ENCODE data around the gene CTSH.

Gene CTSH

DNA sequence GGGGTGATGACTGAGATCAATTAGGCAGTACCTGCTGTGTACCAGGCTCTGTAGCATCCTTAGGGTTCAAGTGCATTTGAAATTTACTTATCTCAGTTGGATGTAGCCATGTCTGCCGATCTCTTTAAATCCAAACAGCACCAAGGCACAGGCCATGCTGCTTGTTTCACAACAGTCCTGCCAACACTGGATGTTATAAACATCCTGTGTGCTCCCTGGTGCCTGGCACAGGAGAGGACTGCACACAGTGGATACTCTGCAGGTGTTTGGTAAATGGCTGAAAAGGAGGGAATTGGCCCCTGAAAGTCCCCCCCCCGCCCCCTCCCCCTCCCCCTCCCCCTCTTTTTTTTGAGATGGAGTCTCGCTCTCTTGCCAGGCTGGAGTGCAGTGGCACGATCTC lies 27.0 kb downstream of the CTSH start:
- peaks cover 20 to 24% of the 10 kb centered on the region in 2 donors for H3K36me3 ChIP-seq (ENCODE audit: control insufficient read depth in 2 of 2, insufficient read depth in 2 of 2, low read length in 2 of 2)
- H3K27ac ChIP-seq (ENCODE audit: low read length): no peak overlapping the region

DNA sequence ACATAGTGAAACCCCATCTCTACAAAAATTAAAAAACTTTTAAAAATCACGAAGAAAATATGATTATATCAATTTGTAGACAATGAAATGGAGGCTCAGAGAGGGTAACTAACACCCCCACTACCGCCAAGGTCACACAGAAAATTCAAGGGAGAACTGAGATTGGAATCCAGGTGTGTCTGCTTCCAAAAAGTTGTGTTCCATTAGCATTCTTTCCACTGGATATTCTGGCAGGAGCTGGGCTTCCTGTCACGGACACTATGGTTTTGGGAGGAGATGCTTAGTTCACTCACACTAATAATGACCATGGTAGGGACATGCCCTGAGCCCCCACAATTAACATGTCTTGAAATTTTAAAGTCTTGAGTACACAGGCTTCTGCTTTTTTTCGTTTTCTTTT lies 28.8 kb downstream of the CTSH start:
- Histone ChIP-seq H3K36me3 (ENCODE audit: control insufficient read depth in 2 of 2, insufficient read depth in 2 of 2, low read length in 2 of 2) (peaks cover 12 to 16% of the 10 kb centered on the region in 2 donors), H3K9ac (ENCODE audit: low read length in 2 of 2) (no peak overlapping the region), H3K9me3 (ENCODE audit: control insufficient read depth in 2 of 2, low read length in 2 of 2) (no peaks in the 10 kb centered on the region), H3K27ac (ENCODE audit: low read length) (peak overlapping the region; percentile 41), H3K27me3 (ENCODE audit: control insufficient read depth in 1 of 2, insufficient read depth in 2 of 2, low read length in 2 of 2) (no peaks in the 10 kb centered on the region), H3K4me1 (ENCODE audit: control insufficient read depth, insufficient read depth, low read length) (peaks cover 23% of the 10 kb centered on the region), H3K4me3 (ENCODE audit: low read length in 2 of 2) (no peak overlapping the region)

More for the DNA sequence above, 27.0 kb downstream of the CTSH start:
- Histone ChIP-seq H3K4me1 (ENCODE audit: control insufficient read depth, insufficient read depth, low read length) (peaks cover 23% of the 10 kb centered on the region), H3K9ac (ENCODE audit: low read length in 2 of 2) (no peak overlapping the region), H3K4me3 (ENCODE audit: low read length in 2 of 2) (no peak overlapping the region), H3K9me3 (ENCODE audit: control insufficient read depth in 2 of 2, low read length in 2 of 2) (no peaks in the 10 kb centered on the region), H3K27me3 (ENCODE audit: control insufficient read depth in 1 of 2, insufficient read depth in 2 of 2, low read length in 2 of 2) (no peaks in the 10 kb centered on the region)

DNA sequence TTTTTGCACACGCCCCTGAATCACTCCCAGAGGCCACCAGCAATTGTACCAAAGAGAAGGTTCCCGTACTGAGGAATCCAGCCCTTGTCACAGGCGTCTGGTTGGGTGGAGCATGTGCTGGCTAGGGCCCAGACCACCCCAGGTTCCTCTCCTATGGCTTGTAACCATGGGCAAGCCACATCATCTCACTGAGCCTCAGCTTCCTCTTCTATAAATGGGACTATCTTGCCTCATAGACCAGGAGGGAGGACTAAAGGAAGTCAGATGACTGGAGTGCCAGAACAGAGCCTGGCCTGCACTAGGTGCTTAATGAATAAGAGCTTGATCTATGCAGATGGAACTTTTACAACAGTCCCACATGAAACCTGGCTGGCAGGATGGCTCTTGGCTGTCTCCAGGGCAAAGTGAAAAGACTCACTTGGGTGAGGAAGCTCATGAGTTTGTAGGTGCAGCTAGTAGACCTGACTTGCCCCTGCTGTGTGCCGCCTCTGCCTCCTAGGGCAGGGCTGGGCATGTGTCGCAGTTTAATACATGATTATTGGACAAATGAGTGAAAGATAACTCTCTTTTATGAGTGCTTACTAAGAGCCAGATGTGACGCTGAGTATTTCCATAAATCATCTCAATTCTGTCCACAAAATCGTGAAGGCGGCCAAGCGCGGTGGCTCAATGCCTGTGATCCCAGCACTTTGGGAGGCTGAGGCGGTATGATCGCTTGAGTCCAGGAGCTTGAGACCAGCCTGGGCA lies 29.3 kb downstream of the CTSH start:
- H3K9ac ChIP-seq (ENCODE audit: low read length in 2 of 2): no peak overlapping the region
- H3K27ac ChIP-seq (ENCODE audit: low read length): peak overlapping the region; percentile 41
- H3K4me1 ChIP-seq (ENCODE audit: control insufficient read depth, insufficient read depth, low read length): peaks cover 23% of the 10 kb centered on the region
- H3K36me3 ChIP-seq (ENCODE audit: control insufficient read depth in 2 of 2, insufficient read depth in 2 of 2, low read length in 2 of 2): peaks cover 11 to 17% of the 10 kb centered on the region in 2 donors
- no peaks in the 10 kb centered on the region for H3K9me3 ChIP-seq (ENCODE audit: control insufficient read depth in 2 of 2, low read length in 2 of 2)
- no peak overlapping the region for H3K4me3 ChIP-seq (ENCODE audit: low read length in 2 of 2)
- no peaks in the 10 kb centered on the region for H3K27me3 ChIP-seq (ENCODE audit: control insufficient read depth in 1 of 2, insufficient read depth in 2 of 2, low read length in 2 of 2)

DNA sequence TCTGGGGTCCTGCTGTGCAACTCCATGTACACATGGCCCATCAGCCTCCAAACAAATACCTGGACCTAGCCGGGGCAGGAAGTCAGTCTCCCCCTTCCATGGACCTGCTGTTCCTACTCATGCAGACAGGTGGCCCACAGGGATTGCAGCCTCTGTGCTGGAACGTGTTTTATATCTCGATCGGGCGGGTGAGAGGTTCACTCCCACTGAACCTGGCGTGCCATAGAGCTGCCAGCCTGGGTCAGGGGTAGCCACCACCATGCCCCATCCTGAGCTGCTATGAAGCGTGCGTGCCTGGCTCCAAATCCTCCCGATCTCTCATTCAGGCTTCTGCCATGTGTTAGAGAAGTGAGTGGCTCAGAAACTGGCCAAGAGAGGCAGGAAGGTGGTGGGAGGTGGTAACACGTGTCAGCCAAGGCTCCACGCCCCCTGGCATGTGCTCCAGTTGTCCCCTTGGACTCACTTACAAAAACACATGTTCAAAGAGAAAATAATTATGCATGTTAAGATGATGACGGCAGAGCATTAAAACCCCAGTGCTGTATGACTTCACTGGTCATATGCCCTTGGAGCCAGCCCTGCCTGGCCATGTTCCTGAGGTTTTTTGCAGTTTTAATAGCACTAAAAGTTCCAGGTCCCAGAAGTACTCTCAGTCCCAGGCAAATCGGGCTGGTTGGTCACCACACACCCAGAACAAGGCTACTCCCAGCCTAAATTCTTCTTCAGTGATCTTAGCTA lies 30.6 kb downstream of the CTSH start:
- H3K4me1 ChIP-seq (ENCODE audit: control insufficient read depth, insufficient read depth, low read length): peaks cover 30% of the 10 kb centered on the region
- peak overlapping the region; percentile 55 for H3K27ac ChIP-seq (ENCODE audit: low read length)
- H3K4me3 ChIP-seq (ENCODE audit: low read length in 2 of 2): no peak overlapping the region
- H3K36me3 ChIP-seq (ENCODE audit: control insufficient read depth in 2 of 2, insufficient read depth in 2 of 2, low read length in 2 of 2): peaks cover 7 to 22% of the 10 kb centered on the region in 2 donors
- no peaks in the 10 kb centered on the region for H3K9me3 ChIP-seq (ENCODE audit: control insufficient read depth in 2 of 2, low read length in 2 of 2)
- no peaks in the 10 kb centered on the region for H3K27me3 ChIP-seq (ENCODE audit: control insufficient read depth in 1 of 2, insufficient read depth in 2 of 2, low read length in 2 of 2)
- H3K9ac ChIP-seq (ENCODE audit: low read length in 2 of 2): peak overlapping the region in 1 of 2 donors; percentile 13

DNA sequence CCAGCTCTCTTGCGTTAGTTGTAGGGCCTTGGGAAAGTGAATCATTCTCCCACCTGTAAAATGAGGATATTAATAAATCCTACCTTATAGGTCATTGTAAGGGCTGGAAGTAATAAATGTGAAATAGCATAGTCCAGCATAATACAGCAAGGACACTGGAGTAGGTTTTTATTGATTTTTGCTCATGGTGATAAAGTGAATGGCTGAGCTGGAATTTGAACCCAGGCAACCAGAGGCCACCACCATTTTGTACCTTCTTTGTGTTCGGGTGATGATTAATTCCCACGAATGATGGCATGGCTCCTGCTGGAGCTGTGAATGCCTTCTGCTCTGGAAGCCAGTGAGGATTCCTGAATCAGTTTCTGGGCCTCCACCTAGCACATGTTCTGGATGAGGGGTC lies 31.8 kb downstream of the CTSH start:
- H3K4me1 ChIP-seq (ENCODE audit: control insufficient read depth, insufficient read depth, low read length): peaks cover 30% of the 10 kb centered on the region
- no peak overlapping the region for H3K27ac ChIP-seq (ENCODE audit: low read length)

DNA sequence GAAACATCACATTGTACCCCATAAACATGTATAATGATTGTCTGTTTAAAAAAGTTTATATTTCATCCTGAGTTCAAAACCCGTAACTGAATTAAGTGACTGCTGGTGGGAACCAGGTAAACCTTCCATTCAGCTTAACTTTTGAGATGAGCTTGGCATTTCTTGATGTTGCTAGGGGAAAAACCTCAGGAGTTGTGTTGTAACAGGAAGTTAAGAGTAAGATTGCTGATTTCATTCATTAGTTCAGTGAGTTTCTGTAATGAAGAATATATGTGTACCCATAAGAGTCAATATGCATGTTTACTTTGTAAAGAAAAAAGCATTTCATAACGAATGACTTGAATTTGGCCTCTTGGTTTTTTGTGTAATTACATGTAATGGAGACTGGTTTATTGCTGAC lies 32.5 kb downstream of the CTSH start:
- Histone ChIP-seq H3K9me3 (ENCODE audit: control insufficient read depth in 2 of 2, low read length in 2 of 2) (no peaks in the 10 kb centered on the region), H3K4me3 (ENCODE audit: low read length in 2 of 2) (no peak overlapping the region), H3K27me3 (ENCODE audit: control insufficient read depth in 1 of 2, insufficient read depth in 2 of 2, low read length in 2 of 2) (no peaks in the 10 kb centered on the region), H3K4me1 (ENCODE audit: control insufficient read depth, insufficient read depth, low read length) (peaks cover 30% of the 10 kb centered on the region), H3K36me3 (ENCODE audit: control insufficient read depth in 2 of 2, insufficient read depth in 2 of 2, low read length in 2 of 2) (peaks cover 13 to 28% of the 10 kb centered on the region in 2 donors), H3K27ac (ENCODE audit: low read length) (no peak overlapping the region), H3K9ac (ENCODE audit: low read length in 2 of 2) (no peak overlapping the region)

More for the DNA sequence above, 31.8 kb downstream of the CTSH start:
- no peak overlapping the region for H3K9ac ChIP-seq (ENCODE audit: low read length in 2 of 2)
- no peak overlapping the region for H3K4me3 ChIP-seq (ENCODE audit: low read length in 2 of 2)
- peaks cover 11 to 27% of the 10 kb centered on the region in 2 donors for H3K36me3 ChIP-seq (ENCODE audit: control insufficient read depth in 2 of 2, insufficient read depth in 2 of 2, low read length in 2 of 2)
- H3K9me3 ChIP-seq (ENCODE audit: control insufficient read depth in 2 of 2, low read length in 2 of 2): no peaks in the 10 kb centered on the region
- H3K27me3 ChIP-seq (ENCODE audit: control insufficient read depth in 1 of 2, insufficient read depth in 2 of 2, low read length in 2 of 2): no peaks in the 10 kb centered on the region

DNA sequence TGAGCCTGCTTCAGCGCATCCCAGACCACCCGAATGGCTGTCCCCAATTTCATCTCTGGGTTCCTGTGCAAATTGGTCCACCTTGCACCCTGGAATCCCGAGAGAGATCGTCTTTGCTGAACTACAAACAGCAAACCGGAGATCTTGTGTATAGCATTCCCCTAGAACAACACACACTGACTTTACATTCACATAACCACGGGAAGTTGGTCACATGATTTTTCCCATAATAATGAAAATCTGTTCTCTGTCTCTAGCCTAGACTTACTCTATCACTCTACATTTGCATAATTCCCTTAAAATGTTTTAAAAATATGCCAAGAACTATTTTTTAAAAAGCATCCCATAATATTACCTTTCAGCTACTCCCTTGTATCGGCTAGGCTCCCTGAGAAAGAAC lies 34.6 kb downstream of the CTSH start:
- peaks cover 26% of the 10 kb centered on the region for H3K4me1 ChIP-seq (ENCODE audit: control insufficient read depth, insufficient read depth, low read length)
- H3K4me3 ChIP-seq (ENCODE audit: low read length in 2 of 2): no peak overlapping the region
- no peak overlapping the region for H3K27ac ChIP-seq (ENCODE audit: low read length)
- H3K36me3 ChIP-seq (ENCODE audit: control insufficient read depth in 2 of 2, insufficient read depth in 2 of 2, low read length in 2 of 2): peaks cover 19 to 31% of the 10 kb centered on the region in 2 donors
- H3K9me3 ChIP-seq (ENCODE audit: control insufficient read depth in 2 of 2, low read length in 2 of 2): no peaks in the 10 kb centered on the region
- no peaks in the 10 kb centered on the region for H3K27me3 ChIP-seq (ENCODE audit: control insufficient read depth in 1 of 2, insufficient read depth in 2 of 2, low read length in 2 of 2)
- no peak overlapping the region for H3K9ac ChIP-seq (ENCODE audit: low read length in 2 of 2)

DNA sequence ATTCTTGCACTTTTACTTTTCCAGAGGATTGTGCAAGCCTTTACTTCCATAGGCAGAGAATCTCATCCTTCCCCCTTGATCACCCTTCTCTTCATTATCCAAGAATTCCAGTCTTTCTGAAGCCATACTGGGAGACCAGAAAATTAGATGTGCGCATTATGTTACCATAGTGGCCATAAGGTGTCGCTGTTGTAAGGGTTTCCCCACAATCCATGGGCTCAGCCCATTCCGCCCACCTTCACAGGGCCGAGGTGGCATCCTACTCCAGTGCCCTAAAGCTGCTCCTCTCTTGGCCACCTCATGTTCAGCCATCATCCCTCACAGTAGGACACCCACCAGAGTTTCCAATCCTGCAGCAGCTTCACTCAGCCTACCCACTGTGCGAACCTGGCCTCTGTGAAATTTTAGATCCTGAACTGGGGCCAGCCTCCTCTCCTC lies 35.0 kb downstream of the CTSH start:
- Histone ChIP-seq H3K4me1 (ENCODE audit: control insufficient read depth, insufficient read depth, low read length) (peaks cover 23% of the 10 kb centered on the region), H3K4me3 (ENCODE audit: low read length in 2 of 2) (no peak overlapping the region), H3K36me3 (ENCODE audit: control insufficient read depth in 2 of 2, insufficient read depth in 2 of 2, low read length in 2 of 2) (peaks cover 21 to 31% of the 10 kb centered on the region in 2 donors), H3K9me3 (ENCODE audit: control insufficient read depth in 2 of 2, low read length in 2 of 2) (no peaks in the 10 kb centered on the region), H3K27ac (ENCODE audit: low read length) (no peak overlapping the region), H3K9ac (ENCODE audit: low read length in 2 of 2) (no peak overlapping the region), H3K27me3 (ENCODE audit: control insufficient read depth in 1 of 2, insufficient read depth in 2 of 2, low read length in 2 of 2) (no peaks in the 10 kb centered on the region)

DNA sequence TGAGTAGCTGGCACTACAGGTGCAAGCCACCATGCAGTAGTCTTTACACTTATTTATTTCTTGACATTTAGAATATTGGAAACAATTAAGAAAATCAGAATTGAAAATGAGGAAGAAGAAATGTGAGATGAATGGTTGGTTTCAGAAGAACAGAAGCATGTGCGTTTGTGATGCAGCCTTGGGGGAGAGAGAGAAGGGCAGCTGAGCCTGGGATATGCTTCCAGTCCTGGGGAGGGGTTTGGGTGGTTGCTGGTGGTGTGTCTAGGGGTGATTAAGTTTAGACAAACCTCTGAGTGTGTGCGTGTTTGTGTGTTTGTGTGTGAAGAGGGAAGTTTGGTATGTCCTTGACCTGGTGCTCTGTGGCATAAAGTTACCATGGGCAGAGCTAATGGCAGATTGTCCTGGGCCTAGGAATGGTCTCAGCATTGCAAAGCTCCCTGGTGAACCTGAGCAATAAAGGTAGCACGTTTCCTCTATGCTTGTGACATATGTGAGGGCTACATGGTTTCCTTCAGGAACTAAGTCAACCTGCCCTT lies 35.6 kb downstream of the CTSH start:
- Histone ChIP-seq H3K4me1 (ENCODE audit: control insufficient read depth, insufficient read depth, low read length) (peaks cover 19% of the 10 kb centered on the region), H3K36me3 (ENCODE audit: control insufficient read depth in 2 of 2, insufficient read depth in 2 of 2, low read length in 2 of 2) (peaks cover 26 to 34% of the 10 kb centered on the region in 2 donors), H3K9ac (ENCODE audit: low read length in 2 of 2) (no peak overlapping the region), H3K27ac (ENCODE audit: low read length) (no peak overlapping the region), H3K9me3 (ENCODE audit: control insufficient read depth in 2 of 2, low read length in 2 of 2) (no peaks in the 10 kb centered on the region), H3K27me3 (ENCODE audit: control insufficient read depth in 1 of 2, insufficient read depth in 2 of 2, low read length in 2 of 2) (no peaks in the 10 kb centered on the region), H3K4me3 (ENCODE audit: low read length in 2 of 2) (no peak overlapping the region)

DNA sequence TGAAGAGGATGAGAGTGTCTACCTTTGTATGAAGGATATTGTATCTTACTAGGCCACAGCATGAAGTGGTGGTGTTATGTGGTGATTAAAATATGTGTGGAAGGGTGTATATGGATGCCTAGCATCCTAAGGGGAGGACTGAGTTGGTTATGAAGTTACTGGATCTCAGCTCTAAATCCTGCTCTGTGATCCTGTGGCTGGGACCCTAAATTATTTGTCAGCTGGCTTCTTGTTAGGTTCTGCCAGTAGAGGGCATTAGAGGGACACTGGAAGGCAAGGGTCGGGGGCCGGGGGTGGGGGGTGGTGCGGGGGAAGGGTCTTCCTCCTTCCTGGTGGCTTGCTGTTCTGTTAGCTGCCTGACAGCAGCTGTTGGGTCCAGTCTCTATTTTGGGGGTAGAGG lies 37.3 kb downstream of the CTSH start:
- Histone ChIP-seq H3K36me3 (ENCODE audit: control insufficient read depth in 2 of 2, insufficient read depth in 2 of 2, low read length in 2 of 2) (peaks cover 28 to 34% of the 10 kb centered on the region in 2 donors), H3K9ac (ENCODE audit: low read length in 2 of 2) (no peak overlapping the region), H3K9me3 (ENCODE audit: control insufficient read depth in 2 of 2, low read length in 2 of 2) (no peaks in the 10 kb centered on the region), H3K4me1 (ENCODE audit: control insufficient read depth, insufficient read depth, low read length) (peaks cover 14% of the 10 kb centered on the region), H3K27ac (ENCODE audit: low read length) (no peak overlapping the region), H3K4me3 (ENCODE audit: low read length in 2 of 2) (no peak overlapping the region), H3K27me3 (ENCODE audit: control insufficient read depth in 1 of 2, insufficient read depth in 2 of 2, low read length in 2 of 2) (no peaks in the 10 kb centered on the region)

DNA sequence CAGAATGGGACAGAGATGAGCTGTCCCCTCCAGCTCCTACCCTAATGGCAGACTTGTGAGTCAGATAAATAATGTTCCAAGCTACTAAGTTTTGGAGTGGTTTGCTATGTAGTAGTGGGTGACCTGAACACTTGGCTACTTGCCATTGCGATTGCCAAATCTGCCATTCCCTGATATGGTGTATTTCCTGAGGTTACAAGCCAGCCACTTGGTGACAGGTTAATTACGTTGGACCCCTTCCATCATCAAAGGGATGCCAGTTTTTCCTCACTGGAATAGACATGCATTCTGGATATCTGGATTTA lies 38.6 kb downstream of the CTSH start:
- Histone ChIP-seq H3K4me3 (ENCODE audit: low read length in 2 of 2) (no peak overlapping the region), H3K36me3 (ENCODE audit: control insufficient read depth in 2 of 2, insufficient read depth in 2 of 2, low read length in 2 of 2) (peaks cover 34 to 39% of the 10 kb centered on the region in 2 donors), H3K27ac (ENCODE audit: low read length) (no peak overlapping the region)

More for the DNA sequence above, 38.6 kb downstream of the CTSH start:
- no peaks in the 10 kb centered on the region for H3K9me3 ChIP-seq (ENCODE audit: control insufficient read depth in 2 of 2, low read length in 2 of 2)
- no peak overlapping the region for H3K9ac ChIP-seq (ENCODE audit: low read length in 2 of 2)
- peaks cover 17% of the 10 kb centered on the region for H3K4me1 ChIP-seq (ENCODE audit: control insufficient read depth, insufficient read depth, low read length)
- H3K27me3 ChIP-seq (ENCODE audit: control insufficient read depth in 1 of 2, insufficient read depth in 2 of 2, low read length in 2 of 2): no peaks in the 10 kb centered on the region
